GM12891 (cell line): ENCODE data around the gene SEC23B.

Experiments
- POLR2A ChIP-seq: IDR thresholded peaks from 2 replicates; pipeline ENCODE4 v1.6.1; 2011; ENCODE audit warnings: low read depth, low read length, control low read depth
- POLR2AphosphoS5 ChIP-seq: IDR thresholded peaks from 2 replicates; pipeline ENCODE4 v1.6.1; 2011; ENCODE audit warnings: low read depth, low read length, control low read depth
- POU2F2 ChIP-seq: IDR thresholded peaks from 2 replicates; pipeline ENCODE4 v1.6.1; 2011; ENCODE audit warnings: low read depth, mild to moderate bottlenecking, control low read depth, low read length, moderate library complexity
- SPI1 ChIP-seq: IDR thresholded peaks from 2 replicates; pipeline ENCODE4 v1.6.1; 2011; ENCODE audit warnings: low read depth, low read length, control low read depth

DNA sequence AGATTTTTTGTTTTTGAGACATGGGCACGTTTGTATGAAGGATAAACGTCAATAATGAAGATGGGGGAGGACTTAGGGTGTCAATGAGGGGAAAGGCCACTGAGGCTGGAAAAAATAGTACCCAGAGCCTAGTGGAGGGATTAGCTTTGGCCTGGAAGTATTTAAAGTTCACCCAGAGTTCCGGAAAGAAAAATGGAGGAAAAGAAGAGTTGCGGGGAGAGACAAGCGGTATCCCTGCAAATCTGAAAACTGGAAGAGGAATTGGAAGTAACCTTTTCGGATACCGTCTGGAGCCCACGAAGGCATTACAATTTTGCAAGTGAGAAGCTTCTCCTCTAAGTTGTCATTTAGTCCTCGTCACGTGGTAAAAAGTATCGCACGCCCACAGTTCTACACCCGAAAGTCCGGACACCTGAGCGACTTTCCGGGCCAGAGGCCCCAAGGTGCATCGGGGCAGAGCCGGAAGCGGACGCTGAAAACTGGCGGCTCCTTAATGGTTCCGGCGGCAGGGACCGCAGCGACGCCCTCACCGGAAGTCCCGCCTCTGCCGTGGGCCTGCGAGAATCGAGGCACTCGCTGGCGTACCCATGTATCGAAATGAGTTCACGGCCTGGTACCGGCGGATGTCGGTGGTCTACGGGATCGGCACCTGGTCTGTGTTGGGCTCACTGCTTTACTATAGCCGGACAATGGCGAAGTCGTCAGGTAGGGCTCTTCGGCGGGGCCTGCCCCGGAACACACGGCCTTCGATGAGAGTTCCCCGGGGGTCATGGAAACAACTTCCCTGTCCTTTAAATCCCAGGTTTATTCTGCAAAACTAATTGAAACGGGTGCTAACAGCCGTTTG is 59.4 kb downstream of the SEC23B start, which contains the start of gene SMIM26:
- TF ChIP-seq POLR2A = peak; percentile 91
- TF ChIP-seq POU2F2 = peak; percentile 79
- TF ChIP-seq POLR2AphosphoS5 = peak; percentile 91
- no peak for TF ChIP-seq SPI1
